Measurements from ENCODE around the gene MRPL24. TPM values are rescaled to one million over a fixed set of nuclear protein-coding genes. Genes with fewer than 3 reads are reported as not detected.
A peak's percentile ranks its signal among the peaks of the same experiment; 100 is the strongest.

The MRPL24 gene
- total RNA-seq, 2 donors from 2014 or later, result 22.6 to 35.6 TPM

DNA sequence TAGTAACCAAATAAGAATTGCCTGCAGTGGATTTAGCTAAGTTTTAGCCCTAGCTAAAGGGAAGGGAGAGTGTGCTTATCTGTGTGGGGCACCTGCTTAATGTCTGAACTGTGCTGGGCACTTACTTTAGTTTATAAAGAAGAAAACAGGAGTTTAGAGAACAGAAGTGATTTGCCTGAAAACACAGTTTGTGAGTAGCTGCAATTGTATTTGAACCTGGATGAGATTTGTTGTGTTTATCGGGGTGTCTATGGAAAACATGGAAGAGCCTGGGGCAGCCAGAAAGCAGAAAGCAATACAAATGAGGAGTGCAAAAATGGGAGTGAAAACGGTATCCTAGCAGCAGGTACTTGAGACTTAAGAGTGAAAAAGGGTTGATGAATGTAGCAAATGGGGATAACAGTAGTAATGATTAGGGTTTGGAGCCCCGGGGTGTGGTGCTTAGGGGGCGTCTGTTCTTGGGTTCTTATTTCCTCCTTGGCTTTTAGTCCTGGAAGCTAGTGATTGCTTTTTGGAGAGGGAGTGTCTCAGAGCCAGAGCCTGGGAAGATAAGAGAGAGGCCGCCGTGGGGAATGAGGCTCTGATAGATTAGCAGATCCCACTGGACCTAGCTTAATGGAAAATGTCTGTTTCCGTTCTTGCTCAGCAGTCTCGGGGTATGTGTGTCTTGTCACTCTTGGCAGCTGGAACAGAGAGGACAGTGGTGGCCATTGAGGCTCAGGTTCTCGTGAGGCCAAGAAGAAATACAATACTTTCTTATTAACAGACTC, 32.0 kb upstream of the MRPL24 start:
- Histone ChIP-seq H3K4me3 (no peak overlapping the region), H3K4me1 (ENCODE audit: control insufficient read depth in 1 of 2, low read depth in 2 of 2) (peaks cover 15 to 69% of the 10 kb centered on the region in 2 donors), H3K27me3 (replicated peaks; ENCODE audit: insufficient read depth) (no peaks in the 10 kb centered on the region), H3K27ac (no peak overlapping the region), H3K36me3 (no peaks in the 10 kb centered on the region), H3K9me3 (no peaks in the 10 kb centered on the region)
- ATAC-seq (ENCODE audit: insufficient number of reproducible peaks, low FRiP score, low read depth) (no peak), DNase-seq (ENCODE audit: low spot score) (no peak)
- TF ChIP-seq, protein P1, sequence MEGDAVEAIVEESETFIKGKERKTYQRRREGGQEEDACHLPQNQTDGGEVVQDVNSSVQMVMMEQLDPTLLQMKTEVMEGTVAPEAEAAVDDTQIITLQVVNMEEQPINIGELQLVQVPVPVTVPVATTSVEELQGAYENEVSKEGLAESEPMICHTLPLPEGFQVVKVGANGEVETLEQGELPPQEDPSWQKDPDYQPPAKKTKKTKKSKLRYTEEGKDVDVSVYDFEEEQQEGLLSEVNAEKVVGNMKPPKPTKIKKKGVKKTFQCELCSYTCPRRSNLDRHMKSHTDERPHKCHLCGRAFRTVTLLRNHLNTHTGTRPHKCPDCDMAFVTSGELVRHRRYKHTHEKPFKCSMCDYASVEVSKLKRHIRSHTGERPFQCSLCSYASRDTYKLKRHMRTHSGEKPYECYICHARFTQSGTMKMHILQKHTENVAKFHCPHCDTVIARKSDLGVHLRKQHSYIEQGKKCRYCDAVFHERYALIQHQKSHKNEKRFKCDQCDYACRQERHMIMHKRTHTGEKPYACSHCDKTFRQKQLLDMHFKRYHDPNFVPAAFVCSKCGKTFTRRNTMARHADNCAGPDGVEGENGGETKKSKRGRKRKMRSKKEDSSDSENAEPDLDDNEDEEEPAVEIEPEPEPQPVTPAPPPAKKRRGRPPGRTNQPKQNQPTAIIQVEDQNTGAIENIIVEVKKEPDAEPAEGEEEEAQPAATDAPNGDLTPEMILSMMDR (IDR thresholded peaks at IDR 0.05), result no peak

DNA sequence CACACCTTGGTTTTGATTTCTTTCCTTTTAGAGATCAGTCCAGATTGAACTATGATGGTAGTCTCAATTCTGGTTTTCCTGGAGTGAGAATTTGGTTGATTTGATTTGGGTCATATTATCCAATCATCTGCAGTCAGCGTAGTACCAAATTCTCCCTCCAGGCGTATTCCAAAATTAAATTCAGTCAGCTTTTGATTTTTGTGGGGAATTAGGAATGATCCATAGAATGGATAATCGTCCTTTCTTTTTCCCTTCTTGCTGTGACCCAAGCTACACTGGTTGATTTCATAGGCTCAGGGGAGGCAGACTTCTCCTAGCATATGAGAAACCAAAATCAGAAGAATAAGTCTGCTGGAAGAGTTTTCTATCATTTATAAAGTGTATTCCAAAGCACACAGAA, 31.3 kb upstream of the MRPL24 start:
- Histone ChIP-seq H3K27ac (no peak overlapping the region), H3K4me3 (no peak overlapping the region), H3K4me1 (ENCODE audit: control insufficient read depth in 1 of 2, low read depth in 2 of 2) (peaks cover 12 to 63% of the 10 kb centered on the region in 2 donors), H3K27me3 (replicated peaks; ENCODE audit: insufficient read depth) (no peaks in the 10 kb centered on the region), H3K9me3 (no peaks in the 10 kb centered on the region), H3K36me3 (no peaks in the 10 kb centered on the region)
- ATAC-seq (ENCODE audit: insufficient number of reproducible peaks, low FRiP score, low read depth), result no peak
- no peak for DNase-seq (ENCODE audit: low spot score)
- TF ChIP-seq, protein P1 (IDR thresholded peaks at IDR 0.05), result peak; percentile 20

DNA sequence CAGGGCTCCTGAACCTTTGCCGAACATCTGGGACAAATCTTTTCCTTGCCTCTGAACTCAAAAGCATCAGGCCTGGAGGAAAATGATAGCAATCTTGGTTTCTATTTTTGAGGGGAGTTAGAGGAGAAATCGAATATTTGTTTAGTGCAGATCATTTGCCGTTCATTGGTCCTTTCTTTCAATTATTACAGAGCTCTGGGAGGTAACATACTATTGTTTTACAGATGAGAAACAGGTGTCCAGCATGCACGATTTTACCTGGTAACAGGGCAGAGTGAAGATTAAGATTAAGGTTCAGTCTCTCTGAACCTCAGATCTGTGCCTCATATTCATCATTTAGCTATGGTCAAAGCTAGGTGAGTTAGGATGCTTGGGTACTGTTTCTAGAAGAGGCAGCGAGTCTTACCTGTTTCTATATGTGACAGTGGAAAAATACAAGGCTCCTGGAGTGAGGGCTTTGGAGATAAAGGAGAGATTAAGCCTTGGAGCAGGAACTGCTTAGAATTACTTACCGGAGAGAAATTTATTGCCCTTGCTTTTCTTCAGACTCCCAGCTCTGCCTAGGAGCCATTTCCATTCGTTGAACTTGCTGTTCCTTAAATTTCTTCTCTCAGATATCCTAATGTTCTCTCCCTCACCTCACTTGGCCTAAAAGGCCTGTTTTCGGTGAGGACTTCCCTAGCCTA, 27.9 kb upstream of the MRPL24 start:
- Histone ChIP-seq H3K4me1 (ENCODE audit: control insufficient read depth in 1 of 2, low read depth in 2 of 2) (peaks cover 17 to 57% of the 10 kb centered on the region in 2 donors), H3K27ac (no peak overlapping the region), H3K36me3 (no peaks in the 10 kb centered on the region), H3K4me3 (peak overlapping the region; percentile 93), H3K9me3 (no peaks in the 10 kb centered on the region), H3K27me3 (replicated peaks; ENCODE audit: insufficient read depth) (no peaks in the 10 kb centered on the region)
- no peak for ATAC-seq (ENCODE audit: insufficient number of reproducible peaks, low FRiP score, low read depth)
- no peak for DNase-seq (ENCODE audit: low spot score)
- TF ChIP-seq, protein P1 (IDR thresholded peaks at IDR 0.05), result no peak

DNA sequence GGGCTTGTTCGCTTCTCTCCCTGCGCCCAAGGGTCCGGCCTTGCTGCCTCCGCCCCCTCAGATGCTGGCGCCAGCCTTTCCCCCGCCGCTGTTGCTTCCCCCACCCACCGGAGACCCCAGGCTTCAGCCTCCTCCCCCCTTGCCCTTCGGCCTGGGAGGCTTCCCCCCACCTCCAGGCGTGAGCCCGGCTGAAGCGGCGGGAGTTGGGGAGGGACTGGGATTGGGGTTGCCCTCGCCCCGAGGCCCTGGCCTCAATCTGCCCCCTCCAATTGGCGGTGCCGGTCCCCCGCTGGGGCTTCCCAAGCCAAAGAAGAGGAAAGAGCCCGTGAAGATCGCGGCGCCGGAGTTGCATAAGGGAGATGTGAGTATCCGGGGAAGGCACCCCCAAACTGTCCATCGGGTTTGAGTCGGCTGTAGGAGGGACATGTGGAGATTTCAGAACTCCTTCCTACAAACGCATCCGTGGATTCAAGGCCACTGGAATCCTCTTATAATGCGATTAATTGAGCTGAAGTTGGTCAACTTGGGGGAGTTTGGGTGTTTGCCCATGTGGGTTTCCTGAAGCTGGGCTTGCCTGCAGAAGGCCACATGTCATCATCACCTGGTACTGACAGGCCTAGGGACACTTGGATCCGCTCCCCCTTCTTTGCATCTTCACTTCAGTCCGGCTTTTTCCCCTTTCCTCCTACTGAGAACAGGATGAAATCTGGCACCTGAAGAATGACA, 27.2 kb upstream of the MRPL24 start:
- no peak for DNase-seq (ENCODE audit: low spot score)
- Histone ChIP-seq H3K4me1 (ENCODE audit: control insufficient read depth in 1 of 2, low read depth in 2 of 2) (peaks cover 17 to 50% of the 10 kb centered on the region in 2 donors), H3K27me3 (replicated peaks; ENCODE audit: insufficient read depth) (no peaks in the 10 kb centered on the region)

More for the DNA sequence above, 27.2 kb upstream of the MRPL24 start:
- no peaks in the 10 kb centered on the region for H3K36me3 ChIP-seq
- TF ChIP-seq, protein P1 (IDR thresholded peaks at IDR 0.05), result no peak
- ATAC-seq (ENCODE audit: insufficient number of reproducible peaks, low FRiP score, low read depth), result no peak
- H3K9me3 ChIP-seq, result no peaks in the 10 kb centered on the region
- H3K4me3 ChIP-seq, result peak overlapping the region; percentile 93
- peak overlapping the region; percentile 89 to 94 for H3K27ac ChIP-seq

Measured in thoracic aorta (tissue), 2 donors.